ENCODE measurements around the gene LMX1A. TPM values are rescaled to one million over a fixed set of nuclear protein-coding genes. Genes with fewer than 3 reads are reported as not detected.

LMX1A gene
- total and polyA plus RNA-seq, 2 donors (not counting 1 experiment from before 2014, with no cell fraction given), result not detected

DNA sequence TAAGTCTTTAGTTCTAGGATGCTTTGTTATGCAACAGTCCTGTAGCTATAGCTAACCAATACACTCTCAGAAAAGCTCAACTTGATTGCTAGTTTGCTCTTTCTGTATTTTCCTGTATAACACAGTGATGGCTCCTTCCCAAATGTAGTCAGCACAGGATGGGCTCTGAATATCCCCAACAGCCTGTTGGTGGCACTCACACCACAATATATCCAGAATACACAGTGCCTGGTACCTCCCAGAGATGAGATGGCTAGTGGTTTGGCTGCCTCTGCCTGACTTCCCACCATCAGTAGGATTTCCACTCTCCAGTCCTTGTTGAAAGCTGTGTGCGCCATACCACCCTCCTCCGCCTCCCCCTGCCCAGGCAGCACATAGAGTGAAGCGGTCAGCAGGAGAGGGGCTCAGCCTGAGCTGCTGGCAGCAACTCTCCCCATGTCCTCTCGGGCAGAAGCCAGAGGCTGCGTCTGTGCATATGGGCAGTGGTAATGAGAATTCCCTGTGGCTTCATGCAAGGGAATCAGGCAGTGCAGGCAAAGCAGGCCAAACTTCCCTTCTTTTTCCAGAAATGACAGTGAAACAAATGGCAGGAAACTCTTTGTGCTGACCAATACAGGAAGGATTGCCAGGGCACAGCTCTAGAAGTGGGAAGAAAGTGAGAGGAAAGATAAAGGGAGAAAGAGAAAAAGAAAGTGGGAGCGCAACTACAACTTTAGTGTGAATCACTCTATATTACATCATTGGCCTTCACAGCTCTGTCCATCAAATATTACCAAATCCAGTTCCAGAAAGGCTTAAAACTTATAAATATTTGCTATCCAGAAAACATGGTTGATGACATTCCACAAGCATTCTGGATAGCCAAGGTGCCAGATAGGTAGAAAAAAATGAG, 49.7 kb downstream of the LMX1A start:
- ATAC-seq (ENCODE audit: low read depth) (no peak), DNase-seq (no peak)
- H3K4me3 Mint-ChIP-seq, result no peak overlapping the region
- 69% methylated on average over 5 of the region's 6 CpGs for WGBS (ENCODE audit: insufficient coverage)
- ChIA-PET CTCF (no interaction called here), POLR2A (no interaction called here)
- peaks cover 33% of the 10 kb centered on the region for H3K27me3 Mint-ChIP-seq
- H3K4me3 ChIP-seq (ENCODE audit: control extremely low read depth in 1 of 5, extremely low read depth in 1 of 5, insufficient read depth in 1 of 5, low read depth in 2 of 5, low read length in 4 of 5), result no peak overlapping the region
- no peak overlapping the region for H3K4me2 ChIP-seq (replicated peaks; ENCODE audit: low read depth, low read length, poor library complexity, severe bottlenecking)
- no peaks in the 10 kb centered on the region for H3K4me1 ChIP-seq (ENCODE audit: control insufficient read depth in 2 of 2, insufficient read depth in 2 of 2, low read length in 2 of 2)
- no peaks in the 10 kb centered on the region for H4K20me1 ChIP-seq (ENCODE audit: control insufficient read depth, insufficient read depth, low read length, poor library complexity, severe bottlenecking)
- H3K4me1 Mint-ChIP-seq, result no peaks in the 10 kb centered on the region
- peaks cover 0 to 6% (median 1%) of the 10 kb centered on the region in 4 experiments for H3K27me3 ChIP-seq (replicated peaks in 1 of 4; ENCODE audit: control extremely low read depth in 1 of 4, control insufficient read depth in 3 of 4, insufficient read depth in 4 of 4, low read length in 3 of 4)
- intact Hi-C loops (cut with micrococcal nuclease), result no loop called here
- no peaks in the 10 kb centered on the region for H3K36me3 ChIP-seq (replicated peaks in 1 of 2; ENCODE audit: control extremely low read depth in 1 of 2, control insufficient read depth in 1 of 2, extremely low read depth in 1 of 2, insufficient read depth in 2 of 2, low read length in 1 of 2)
- TF ChIP-seq CTCF (IDR thresholded peaks at IDR 0.05) (no peak), EZH2 (IDR thresholded peaks at IDR 0.05; ENCODE audit: borderline replicate concordance, insufficient read depth, low read depth, low read length, poor library complexity, severe bottlenecking) (no peak)
- no peak overlapping the region for H2AFZ ChIP-seq (ENCODE audit: insufficient read depth, low read depth, low read length, poor library complexity, severe bottlenecking)
- no peaks in the 10 kb centered on the region for H3K9me3 Mint-ChIP-seq (ENCODE audit: insufficient read depth)
- no peaks in the 10 kb centered on the region for H3K79me2 ChIP-seq (ENCODE audit: control insufficient read depth, insufficient read depth, low read length)
- no peak overlapping the region for H3K9ac ChIP-seq (ENCODE audit: low read length)
- H3K27ac Mint-ChIP-seq, result no peak overlapping the region
- no peaks in the 10 kb centered on the region for H3K9me3 ChIP-seq (ENCODE audit: control extremely low read depth in 1 of 3, control insufficient read depth in 2 of 3, insufficient read depth in 1 of 3, low read length in 2 of 3)
- H3K27ac ChIP-seq (ENCODE audit: low read length in 2 of 2), result no peak overlapping the region

GRCh38 chr1:165303386-165303785, 53.1 kb downstream of the LMX1A start:
- ChIA-PET POLR2A (no interaction called here), CTCF (no interaction called here)
- ATAC-seq (ENCODE audit: low read depth) (no peak), DNase-seq (no peak)
- no peak overlapping the region for H3K27ac Mint-ChIP-seq
- no peaks in the 10 kb centered on the region for H3K9me3 Mint-ChIP-seq (ENCODE audit: insufficient read depth)
- no peak overlapping the region for H3K4me3 Mint-ChIP-seq
- Histone ChIP-seq H3K79me2 (ENCODE audit: control insufficient read depth, insufficient read depth, low read length) (no peaks in the 10 kb centered on the region), H3K9me3 (ENCODE audit: control extremely low read depth in 1 of 3, control insufficient read depth in 2 of 3, insufficient read depth in 1 of 3, low read length in 2 of 3) (no peaks in the 10 kb centered on the region), H3K4me2 (replicated peaks; ENCODE audit: low read depth, low read length, poor library complexity, severe bottlenecking) (no peak overlapping the region), H3K9ac (ENCODE audit: low read length) (no peak overlapping the region), H3K4me3 (ENCODE audit: control extremely low read depth in 1 of 5, extremely low read depth in 1 of 5, insufficient read depth in 1 of 5, low read depth in 2 of 5, low read length in 4 of 5) (no peak overlapping the region), H3K4me1 (ENCODE audit: control insufficient read depth in 2 of 2, insufficient read depth in 2 of 2, low read length in 2 of 2) (no peaks in the 10 kb centered on the region), H3K27ac (ENCODE audit: low read length in 2 of 2) (no peak overlapping the region), H3K36me3 (replicated peaks in 1 of 2; ENCODE audit: control extremely low read depth in 1 of 2, control insufficient read depth in 1 of 2, extremely low read depth in 1 of 2, insufficient read depth in 2 of 2, low read length in 1 of 2) (no peaks in the 10 kb centered on the region), H3K27me3 (replicated peaks in 1 of 4; ENCODE audit: control extremely low read depth in 1 of 4, control insufficient read depth in 3 of 4, insufficient read depth in 4 of 4, low read length in 3 of 4) (peaks cover 0 to 3% (median 1%) of the 10 kb centered on the region in 4 experiments), H2AFZ (ENCODE audit: insufficient read depth, low read depth, low read length, poor library complexity, severe bottlenecking) (no peak overlapping the region), H4K20me1 (ENCODE audit: control insufficient read depth, insufficient read depth, low read length, poor library complexity, severe bottlenecking) (no peaks in the 10 kb centered on the region)
- no peaks in the 10 kb centered on the region for H3K4me1 Mint-ChIP-seq
- intact Hi-C loops (cut with micrococcal nuclease), result no loop called here
- TF ChIP-seq EZH2 (IDR thresholded peaks at IDR 0.05; ENCODE audit: borderline replicate concordance, insufficient read depth, low read depth, low read length, poor library complexity, severe bottlenecking) (no peak), CTCF (IDR thresholded peaks at IDR 0.05) (no peak)
- peaks cover 33% of the 10 kb centered on the region for H3K27me3 Mint-ChIP-seq
- 84% methylated on average over 6 of the region's 8 CpGs for WGBS (ENCODE audit: insufficient coverage)

All from B cell (primary cell).